ENCODE measurements around the gene MRPL18.
"Not testable (repeated sequence)": the region's sequence is repeated elsewhere in the genome, so short reads cannot be mapped to it uniquely, and the experiment has no call there.

MRPL18 gene

GRCh38 chr6:159817951-159818739 is 27.9 kb downstream of the MRPL18 start:
- no peak for DNase-seq

- DNase-seq: no peak
These were observed 28.8 kb downstream of the MRPL18 start for GRCh38 chr6:159819098-159819497.

DNA sequence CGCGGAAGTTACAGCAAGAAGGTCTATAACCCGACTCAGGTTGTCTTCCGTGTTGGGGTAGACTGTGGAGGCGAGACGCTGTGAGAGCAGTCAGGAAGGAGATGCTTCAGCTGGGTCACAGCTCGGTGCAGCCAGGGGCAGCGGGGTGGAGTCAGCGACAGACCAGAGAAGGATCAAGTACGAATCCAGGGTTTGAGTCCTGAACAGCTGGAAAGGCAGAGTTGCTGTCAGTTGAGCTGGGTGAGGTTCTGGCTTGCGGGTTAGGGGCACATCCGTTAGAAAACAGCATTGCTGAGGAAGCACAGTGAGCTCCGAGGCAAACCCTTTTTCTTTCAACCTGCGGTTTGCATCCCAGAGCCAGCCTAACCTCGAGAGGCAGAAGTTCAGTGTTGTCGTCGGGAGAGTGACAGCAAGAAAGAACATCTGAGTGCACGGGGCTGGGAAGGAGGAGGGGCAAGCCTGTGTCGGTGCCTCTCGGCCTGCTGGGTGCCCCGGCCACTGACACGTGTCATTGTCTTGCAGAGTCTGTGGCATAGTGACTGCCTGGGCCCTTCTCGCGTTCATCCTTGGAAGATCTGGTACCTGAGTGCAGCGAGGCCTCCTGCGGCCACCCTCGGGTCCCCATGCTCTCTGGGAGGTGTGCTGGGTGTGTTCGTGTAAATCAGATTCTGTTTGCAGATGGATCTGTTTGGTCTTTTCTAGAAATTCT is 29.8 kb downstream of the MRPL18 start:
- DNase-seq: no peak

GRCh38 chr6:159821122-159821521 is 30.9 kb downstream of the MRPL18 start:
- no peak for DNase-seq

DNA sequence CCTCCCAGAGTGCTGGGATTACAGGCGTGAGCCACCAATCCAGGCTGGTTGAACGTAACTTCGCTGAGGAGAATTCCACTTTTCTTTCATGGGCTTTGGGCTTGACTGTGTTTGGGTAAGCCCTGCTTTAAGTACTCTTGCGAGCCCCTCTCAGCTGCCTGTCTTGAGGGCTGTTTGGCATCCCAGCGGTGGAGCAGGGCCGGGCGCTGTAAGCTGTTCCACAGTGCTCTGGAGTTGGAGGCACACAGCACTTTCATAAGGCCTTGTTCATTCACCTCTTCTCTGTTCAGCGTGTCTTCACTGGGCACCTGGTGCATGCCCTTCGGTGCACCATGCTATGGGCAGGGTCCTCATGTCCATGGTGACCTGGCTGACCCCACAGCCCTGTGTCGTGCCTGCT is 31.5 kb downstream of the MRPL18 start:
- DNase-seq: no peak

DNA sequence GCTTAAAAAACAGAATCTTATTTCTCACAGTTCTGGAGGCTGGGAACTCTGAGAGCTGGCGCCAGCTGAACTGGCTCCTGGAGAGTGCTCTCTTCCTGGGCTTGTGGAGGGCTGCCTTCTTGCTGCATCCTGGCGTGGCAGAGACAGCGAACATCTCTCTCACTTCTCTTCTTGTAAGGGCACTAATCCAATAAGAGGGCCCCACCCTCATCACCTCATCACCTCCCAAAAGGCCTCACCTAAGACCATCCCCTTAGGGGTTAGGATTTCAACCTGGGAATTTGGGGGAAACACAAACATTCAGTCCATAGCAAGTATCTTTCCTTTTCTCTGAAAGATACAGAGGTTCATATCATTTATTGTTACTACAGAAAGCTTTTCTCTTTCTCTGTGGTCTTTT is 33.7 kb downstream of the MRPL18 start:
- no peak for DNase-seq

GRCh38 chr6:159824690-159825089 is 34.4 kb downstream of the MRPL18 start:
- DNase-seq: not testable (repeated sequence)

- no peak for DNase-seq
These were observed 35.7 kb downstream of the MRPL18 start for GRCh38 chr6:159826004-159826403.

- DNase-seq: peak; percentile 5
These were observed 36.8 kb downstream of the MRPL18 start for GRCh38 chr6:159826968-159827647.

DNA sequence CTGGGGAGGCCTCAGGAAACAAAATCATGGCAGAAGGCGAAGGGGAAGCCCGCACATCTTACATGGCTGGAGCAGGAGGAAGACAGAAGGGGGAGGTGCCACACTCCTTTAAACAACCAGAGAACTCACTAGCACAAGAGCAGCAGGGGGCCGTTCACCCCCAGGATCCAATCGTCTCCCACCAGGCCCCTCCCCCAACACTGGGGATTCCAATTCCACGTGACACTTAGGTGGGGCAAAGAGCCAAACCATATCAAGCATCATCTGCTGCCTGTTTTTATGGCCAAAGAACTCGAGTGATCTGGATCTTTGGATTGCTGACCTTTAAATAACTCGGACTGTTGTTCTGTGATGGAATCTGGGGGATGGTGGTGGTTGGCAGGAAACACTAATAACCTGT is 37.8 kb downstream of the MRPL18 start:
- no peak for DNase-seq

GRCh38 chr6:159829526-159829925 is 39.3 kb downstream of the MRPL18 start:
- DNase-seq: no peak

GRCh38 chr6:159830501-159831372 is 40.5 kb downstream of the MRPL18 start:
- no peak for DNase-seq

DNA sequence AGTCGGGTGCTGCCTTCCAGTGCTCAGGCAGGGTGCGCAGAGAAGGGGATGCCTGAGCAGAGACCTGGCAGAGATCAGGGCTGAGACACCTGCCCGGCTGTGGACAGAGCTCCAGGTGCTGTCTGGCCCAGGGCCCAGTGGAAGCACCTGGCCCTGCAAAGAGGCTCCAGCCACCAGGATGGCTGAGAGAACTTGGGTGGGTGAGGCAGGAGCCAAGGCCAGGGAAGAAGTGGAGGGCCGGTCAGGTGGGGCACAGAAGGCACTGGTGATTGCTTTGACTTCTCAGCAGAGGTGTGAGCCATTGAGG is 41.1 kb downstream of the MRPL18 start:
- DNase-seq: no peak

- DNase-seq: no peak
These were observed 42.7 kb downstream of the MRPL18 start for GRCh38 chr6:159832946-159833345.

- no peak for DNase-seq
These were observed 43.3 kb downstream of the MRPL18 start for GRCh38 chr6:159833556-159833955.

GRCh38 chr6:159833997-159834603 is 43.8 kb downstream of the MRPL18 start:
- no peak for DNase-seq

GRCh38 chr6:159836718-159837490 is 46.6 kb downstream of the MRPL18 start:
- no peak for DNase-seq

- DNase-seq: no peak
These were observed 47.2 kb downstream of the MRPL18 start for GRCh38 chr6:159837511-159837910.

DNA sequence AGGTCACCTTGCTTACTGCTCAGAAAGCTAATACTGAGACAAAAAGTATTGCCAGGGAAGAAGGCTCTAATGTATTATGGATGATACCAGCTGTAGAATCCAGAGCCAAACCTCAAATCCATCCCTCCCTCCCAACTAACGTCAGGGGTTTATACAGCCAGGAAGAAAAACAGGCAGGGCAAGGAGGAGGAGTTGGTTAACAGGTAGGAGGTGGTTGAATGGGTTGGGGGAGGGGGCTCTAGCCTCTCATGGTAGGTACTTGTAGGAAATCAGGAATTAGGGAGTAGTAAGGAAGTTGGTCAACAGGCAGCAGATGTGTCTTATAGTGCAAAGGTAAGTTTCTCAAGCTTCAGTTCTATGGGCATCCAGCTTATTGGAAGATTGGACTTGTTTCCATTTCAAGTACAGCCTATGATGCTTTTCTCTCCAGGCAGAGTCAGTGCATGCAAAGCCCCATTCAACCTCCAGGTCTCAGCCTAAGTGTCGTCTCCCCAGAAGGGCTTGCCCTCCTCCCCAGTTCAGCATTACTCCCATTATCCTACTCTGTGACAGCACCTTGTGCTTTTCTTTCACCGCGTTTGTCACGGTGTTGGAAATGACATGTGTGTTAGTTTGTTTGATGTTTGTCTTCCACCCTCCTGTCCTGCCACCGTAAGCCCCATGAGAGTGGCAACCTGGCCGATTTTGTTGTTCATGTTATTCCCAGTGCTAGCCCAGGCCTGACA is 47.9 kb downstream of the MRPL18 start:
- no peak for DNase-seq

GRCh38 chr6:159842035-159842434 is 51.8 kb downstream of the MRPL18 start:
- no peak for DNase-seq
